Testis (tissue), 3 donors: ENCODE data around the gene ZNF304. TPM values are rescaled to one million over a fixed set of nuclear protein-coding genes. Genes with fewer than 3 reads are reported as not detected.

Source experiments
- DNase-seq: peaks from one replicate; pipeline ENCODE4 v3.0.0-alpha.2; 2019
- H3K27ac ChIP-seq, 2 donors: fragments of 200-600 bp; sonication (generic); one replicate each; pipeline ENCODE4 v1.5.1; 2019
- H3K27me3 ChIP-seq: fragments of 200-600 bp; sonication (generic); one replicate; pipeline ENCODE4 v1.5.1; 2019
- H3K36me3 ChIP-seq: fragments of 200-600 bp; sonication (generic); one replicate; pipeline ENCODE4 v1.5.1; 2017; ENCODE audit warnings: low read depth; ENCODE audit errors: missing control alignments
- H3K4me1 ChIP-seq: fragments of 200-600 bp; sonication (generic); one replicate; pipeline ENCODE4 v1.5.1; 2019
- H3K4me3 ChIP-seq, 2 donors: fragments of 200-600 bp; sonication (generic); one replicate each; pipeline ENCODE4 v1.5.1; 2017 to 2019
- H3K9me3 ChIP-seq: fragments of 200-600 bp; sonication (generic); one replicate; pipeline ENCODE4 v1.5.1; 2017
- POLR2A ChIP-seq: fragments of 450-650 bp; IDR thresholded peaks from one replicate; pipeline ENCODE4 v1.6.1; 2017; ENCODE audit warnings: antibody characterized with exemption, mild to moderate bottlenecking, moderate library complexity
- WGBS, 2 donors: methylation state at CpG; one replicate each; pipeline ENCODE4 v1.1.5; 2018; 5-methylcytosine and 5-hydroxymethylcytosine counted together
- intact Hi-C: fragments of 100-400 bp; cut with DNase I; formaldehyde crosslinking; loops from one replicate; pipeline ENCODE4 v1.15.1; 2023; ENCODE audit warnings: low total_unique reads
- polyA plus RNA-seq: library from polyadenylated mRNA; stranded (reverse); fragments of 350-450 nt; fragmentation: Illumina TruSeq; extraction: RNeasy Lipid Tissue Mini Kit (QIAGEN cat#74804); gene quantifications from one replicate; pipeline ENCODE4 v1.2.3, GENCODE V29; 2014; ENCODE audit warnings: low read depth, low replicate concordance; ENCODE audit not compliant: insufficient read depth
- total RNA-seq, 2 donors: library from RNA; depleted of rRNA; stranded (reverse); fragments of >200 nt; gene quantifications; one replicate each; pipeline ENCODE4 v1.2.3, GENCODE V29; 2016
- TF ChIP-seq, protein P1 (sequence below), 3 experiments: fragments of 450-650 bp in 2 of 3; fragments of 200-600 bp in 1 of 3; sonication (generic) in 1 of 3; IDR thresholded peaks; one replicate each; pipeline ENCODE4 v1.5.1; 2016 to 2019; ENCODE audit warnings: antibody characterized with exemption in 3 of 3, mild to moderate bottlenecking in 2 of 3, moderate library complexity in 1 of 3

Gene ZNF304
- total and polyA plus RNA-seq, 3 donors from 2014 or later = 9.5 to 11.4 (median 10.8) TPM

DNA sequence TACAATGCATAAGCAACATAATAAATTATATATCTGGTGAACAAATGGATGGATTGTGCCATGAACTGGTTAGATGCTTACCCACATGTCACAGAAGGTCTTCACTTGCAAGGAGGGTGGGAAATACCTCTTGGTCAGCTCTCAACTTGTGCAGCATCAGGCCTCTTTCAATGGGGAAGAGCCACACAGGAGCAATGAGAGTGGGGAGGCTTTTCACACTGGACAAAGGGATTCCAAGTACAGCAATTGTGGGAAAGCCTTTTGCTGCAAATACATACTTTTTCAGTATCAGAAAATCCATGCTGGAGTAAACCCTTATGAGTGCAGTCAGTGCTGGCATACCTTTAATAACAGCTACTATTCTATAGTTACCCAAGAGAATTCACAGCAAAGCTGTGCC is 42.6 kb upstream of the ZNF304 start:
- intact Hi-C loops = no loop called here
- TF ChIP-seq, protein P1, sequence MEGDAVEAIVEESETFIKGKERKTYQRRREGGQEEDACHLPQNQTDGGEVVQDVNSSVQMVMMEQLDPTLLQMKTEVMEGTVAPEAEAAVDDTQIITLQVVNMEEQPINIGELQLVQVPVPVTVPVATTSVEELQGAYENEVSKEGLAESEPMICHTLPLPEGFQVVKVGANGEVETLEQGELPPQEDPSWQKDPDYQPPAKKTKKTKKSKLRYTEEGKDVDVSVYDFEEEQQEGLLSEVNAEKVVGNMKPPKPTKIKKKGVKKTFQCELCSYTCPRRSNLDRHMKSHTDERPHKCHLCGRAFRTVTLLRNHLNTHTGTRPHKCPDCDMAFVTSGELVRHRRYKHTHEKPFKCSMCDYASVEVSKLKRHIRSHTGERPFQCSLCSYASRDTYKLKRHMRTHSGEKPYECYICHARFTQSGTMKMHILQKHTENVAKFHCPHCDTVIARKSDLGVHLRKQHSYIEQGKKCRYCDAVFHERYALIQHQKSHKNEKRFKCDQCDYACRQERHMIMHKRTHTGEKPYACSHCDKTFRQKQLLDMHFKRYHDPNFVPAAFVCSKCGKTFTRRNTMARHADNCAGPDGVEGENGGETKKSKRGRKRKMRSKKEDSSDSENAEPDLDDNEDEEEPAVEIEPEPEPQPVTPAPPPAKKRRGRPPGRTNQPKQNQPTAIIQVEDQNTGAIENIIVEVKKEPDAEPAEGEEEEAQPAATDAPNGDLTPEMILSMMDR (IDR thresholded peaks at IDR 0.05) = no peak
- TF ChIP-seq POLR2A = no peak
- Histone ChIP-seq H3K27me3 (no peaks in the 10 kb centered on the region), H3K4me3 (no peak overlapping the region), H3K4me1 (no peaks in the 10 kb centered on the region), H3K36me3 (no peaks in the 10 kb centered on the region), H3K9me3 (no peaks in the 10 kb centered on the region), H3K27ac (no peak overlapping the region)
- DNase-seq = no peak

DNA sequence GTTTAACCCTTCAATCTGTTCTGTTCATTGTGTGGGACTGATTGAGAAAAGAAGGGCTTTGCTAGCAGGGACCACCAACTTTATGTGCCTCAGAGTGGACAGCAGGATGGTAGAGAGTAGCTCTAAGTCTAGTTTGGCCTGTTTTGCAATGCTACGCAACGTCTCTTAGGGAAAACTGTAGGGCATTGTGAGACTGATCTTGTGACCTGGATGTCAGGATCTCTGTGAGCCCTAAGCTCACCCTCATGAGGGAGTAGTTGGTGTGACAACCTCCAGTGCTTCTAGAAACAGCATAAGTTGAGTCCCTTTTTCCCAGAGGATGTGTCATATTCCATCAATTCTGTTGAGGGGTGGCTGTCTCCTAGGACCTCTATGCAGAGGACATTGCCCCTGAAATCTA is 40.3 kb upstream of the ZNF304 start:
- Histone ChIP-seq H3K36me3 (no peaks in the 10 kb centered on the region), H3K27me3 (no peaks in the 10 kb centered on the region), H3K27ac (no peak overlapping the region), H3K9me3 (no peaks in the 10 kb centered on the region), H3K4me3 (no peak overlapping the region), H3K4me1 (no peaks in the 10 kb centered on the region)
- WGBS, 2 donors = 76 to 85% methylated on average over 2 of the region's 2 CpGs
- intact Hi-C loops = no loop called here
- no peak for DNase-seq
- no peak for TF ChIP-seq POLR2A
- TF ChIP-seq, protein P1 (IDR thresholded peaks at IDR 0.05) = no peak

DNA sequence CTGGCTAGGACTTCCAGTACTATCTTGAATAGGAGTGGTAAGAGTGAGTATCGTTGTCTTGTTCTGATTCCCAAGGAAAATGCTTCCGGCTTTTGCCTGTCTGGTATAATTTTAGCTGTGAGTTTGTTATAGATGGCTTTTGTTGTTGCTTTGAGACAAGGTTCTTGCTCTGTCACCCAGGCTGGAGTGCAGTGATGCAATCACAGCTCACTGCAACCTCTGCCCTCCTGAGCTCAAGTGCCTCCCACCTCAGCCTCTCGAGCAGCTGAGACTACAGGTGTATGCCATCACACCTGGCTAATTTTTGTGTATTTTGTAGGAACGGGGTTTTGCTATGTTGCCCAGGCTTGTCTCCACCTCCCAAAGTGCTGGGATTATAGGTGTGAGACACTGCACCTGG is 36.9 kb upstream of the ZNF304 start:
- WGBS, 2 donors = 78 to 82% methylated on average over 4 of the region's 4 CpGs
- H3K4me3 ChIP-seq = no peak overlapping the region
- no peak overlapping the region for H3K27ac ChIP-seq
- intact Hi-C loops = no loop called here
- H3K27me3 ChIP-seq = no peaks in the 10 kb centered on the region
- no peaks in the 10 kb centered on the region for H3K4me1 ChIP-seq
- H3K36me3 ChIP-seq = no peaks in the 10 kb centered on the region
- TF ChIP-seq, protein P1 (IDR thresholded peaks at IDR 0.05) = no peak
- TF ChIP-seq POLR2A = no peak
- H3K9me3 ChIP-seq = no peaks in the 10 kb centered on the region
- DNase-seq = no peak

DNA sequence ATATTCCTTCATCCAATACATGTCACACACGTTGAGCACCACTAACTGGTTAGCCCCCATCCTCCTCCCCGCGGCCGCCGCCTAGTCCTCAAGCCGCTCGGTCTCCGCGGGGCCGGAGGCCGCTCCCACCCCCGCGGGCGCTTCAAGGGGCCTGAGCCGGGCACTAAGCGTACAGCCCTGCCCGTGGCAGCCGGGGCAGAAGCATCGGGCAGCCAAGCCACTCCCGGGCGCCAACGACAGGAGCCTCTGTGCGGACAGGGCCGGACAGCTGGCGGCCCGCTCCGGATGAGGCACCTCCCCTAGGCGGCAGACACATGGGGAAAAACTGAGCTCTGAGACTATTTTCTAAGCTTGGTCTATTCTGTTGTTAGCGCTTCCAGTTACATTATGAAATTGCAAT is 33.6 kb upstream of the ZNF304 start:
- DNase-seq = no peak
- intact Hi-C loops = no loop called here
- H3K9me3 ChIP-seq = no peaks in the 10 kb centered on the region
- H3K4me1 ChIP-seq = peaks cover 7% of the 10 kb centered on the region
- H3K27me3 ChIP-seq = no peaks in the 10 kb centered on the region
- H3K4me3 ChIP-seq = no peak overlapping the region
- H3K36me3 ChIP-seq = no peaks in the 10 kb centered on the region
- H3K27ac ChIP-seq = no peak overlapping the region
- no peak for TF ChIP-seq POLR2A
- TF ChIP-seq, protein P1 (IDR thresholded peaks at IDR 0.05) = no peak
- 1 to 6% methylated on average over 21 to 29 of the region's 29 CpGs for WGBS, 2 donors

DNA sequence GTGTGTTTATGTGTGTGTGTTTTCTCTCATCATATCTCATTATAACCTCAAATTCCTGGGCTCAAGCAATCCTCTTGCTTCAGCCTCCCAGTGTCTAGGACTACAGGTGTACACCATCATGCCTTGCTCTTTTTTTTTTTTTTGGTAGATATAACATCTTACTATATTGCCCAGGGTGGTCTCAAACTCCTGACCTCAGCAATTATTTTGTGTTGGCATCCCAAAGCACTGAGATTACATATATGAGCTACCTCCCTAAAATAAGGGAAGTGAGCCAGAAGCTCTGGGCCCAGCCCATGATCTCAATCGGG is 31.2 kb upstream of the ZNF304 start:
- Histone ChIP-seq H3K9me3 (no peaks in the 10 kb centered on the region), H3K27ac (peak overlapping the region; percentile 83 to 90), H3K4me1 (peaks cover 7% of the 10 kb centered on the region), H3K36me3 (no peaks in the 10 kb centered on the region), H3K27me3 (no peaks in the 10 kb centered on the region), H3K4me3 (peak overlapping the region; percentile 91 to 94)
- intact Hi-C loops = no loop called here
- WGBS, 2 donors = 0% methylated on average over 1 of the region's 1 CpG
- DNase-seq = no peak
- TF ChIP-seq POLR2A = no peak
- TF ChIP-seq, protein P1 (IDR thresholded peaks at IDR 0.05) = no peak
